Measurements from ENCODE around the gene ADAMTS14. TPM values are rescaled to one million over a fixed set of nuclear protein-coding genes. Genes with fewer than 3 reads are reported as not detected.

Gene ADAMTS14
- total and polyA plus RNA-seq, 5 donors from 2014 or later = not detected

DNA sequence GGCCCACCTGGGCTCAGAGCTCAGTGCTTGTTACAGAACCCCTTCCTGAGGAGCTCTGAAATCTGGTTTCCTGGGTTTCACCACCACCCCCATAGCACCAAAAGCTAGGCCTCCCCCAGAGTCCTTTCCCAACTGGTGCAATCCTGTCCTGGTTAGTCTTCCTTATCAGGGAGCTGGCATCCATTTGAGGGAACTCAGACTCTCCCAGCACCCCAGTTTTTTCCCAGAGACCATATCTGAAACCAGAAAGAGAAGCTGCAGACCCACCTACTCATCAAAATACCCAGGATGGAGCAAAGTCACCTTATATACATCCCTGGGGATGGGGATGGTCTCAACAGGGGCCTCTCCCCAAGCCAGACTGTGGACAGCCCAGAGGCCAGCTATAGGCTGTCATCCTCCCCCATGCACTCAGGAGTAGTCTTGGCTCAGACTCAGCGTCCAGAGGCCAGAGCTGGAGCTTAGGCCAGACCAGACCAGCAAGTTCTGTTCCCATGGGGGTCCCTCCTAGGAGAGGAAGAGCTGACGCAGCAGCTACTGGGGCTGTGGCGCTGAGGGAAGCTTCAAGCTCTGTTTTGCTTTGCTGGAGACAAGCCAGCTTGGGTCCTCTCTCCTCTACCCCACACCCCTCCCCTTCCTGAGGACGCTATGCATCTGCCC lies 109.9 kb downstream of the ADAMTS14 start:
- H3K9me3 ChIP-seq (ENCODE audit: control insufficient read depth in 2 of 2, low read length in 2 of 2) = no peaks in the 10 kb centered on the region
- no peaks in the 10 kb centered on the region for H3K4me1 Mint-ChIP-seq
- no peaks in the 10 kb centered on the region for H3K36me3 Mint-ChIP-seq
- peaks cover 43% of the 10 kb centered on the region for H3K27me3 Mint-ChIP-seq
- H3K4me3 ChIP-seq (ENCODE audit: low read depth, low read length) = no peak overlapping the region
- no peak for ATAC-seq (ENCODE audit: low read depth in 2 of 2)
- H3K4me1 ChIP-seq (ENCODE audit: control insufficient read depth, insufficient read depth, low read length, poor library complexity, severe bottlenecking) = no peaks in the 10 kb centered on the region
- H3K27me3 ChIP-seq (ENCODE audit: control insufficient read depth, insufficient read depth, low read length) = no peaks in the 10 kb centered on the region
- no peak overlapping the region for H3K27ac Mint-ChIP-seq
- no peak for DNase-seq
- no peaks in the 10 kb centered on the region for H3K9me3 Mint-ChIP-seq
- H3K4me3 Mint-ChIP-seq = no peak overlapping the region
- H3K36me3 ChIP-seq (ENCODE audit: control insufficient read depth, insufficient read depth, low read length) = no peaks in the 10 kb centered on the region
- no peak overlapping the region for H3K27ac ChIP-seq (ENCODE audit: insufficient read depth, low read length, poor library complexity, severe bottlenecking)

DNA sequence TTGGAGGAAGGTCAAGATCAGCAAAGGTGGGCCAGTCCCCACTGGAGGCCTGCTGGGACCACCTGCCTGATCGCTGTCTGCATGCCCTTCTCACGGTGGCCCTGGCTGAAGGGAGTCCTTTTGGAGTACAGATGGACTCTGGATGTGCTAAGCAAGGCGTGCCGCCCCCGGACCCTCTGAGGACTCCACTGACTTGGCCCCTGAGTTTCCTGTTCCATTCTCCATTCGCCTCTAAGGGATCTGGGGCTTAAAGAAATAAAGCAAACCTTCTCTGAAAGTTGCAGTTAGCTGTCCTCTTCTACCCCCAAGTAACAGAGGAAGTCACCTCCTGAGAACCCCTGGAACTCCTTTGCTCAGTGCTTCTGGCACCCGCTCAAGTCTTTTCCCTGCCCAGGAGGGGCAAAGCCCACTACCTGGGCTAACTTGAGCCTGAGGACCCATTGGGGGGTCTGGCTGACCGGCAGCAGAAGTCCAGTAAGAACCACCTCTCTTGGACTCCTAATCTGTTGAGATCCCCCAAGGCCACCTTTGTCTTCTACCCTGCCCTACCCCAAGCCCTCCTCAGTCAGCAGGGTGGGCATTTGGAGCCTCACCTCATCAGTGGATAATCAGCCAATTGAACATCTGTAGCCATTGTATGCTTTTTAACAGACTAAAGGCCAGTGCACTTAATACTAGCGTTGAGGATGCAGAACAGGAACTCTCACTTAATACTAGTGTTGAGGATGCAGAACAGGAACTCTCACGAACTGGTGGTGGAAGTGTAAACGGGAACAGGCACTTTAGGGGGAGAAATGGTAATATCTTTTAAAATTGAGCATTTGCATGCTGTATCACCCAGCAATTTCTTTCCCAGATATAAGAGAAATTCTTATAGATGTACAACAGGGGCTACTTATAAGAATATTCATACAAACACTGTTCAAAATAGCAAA lies 110.7 kb downstream of the ADAMTS14 start:
- DNase-seq = no peak
- no peaks in the 10 kb centered on the region for H3K36me3 ChIP-seq (ENCODE audit: control insufficient read depth, insufficient read depth, low read length)
- H3K4me3 Mint-ChIP-seq = no peak overlapping the region
- H3K27ac Mint-ChIP-seq = no peak overlapping the region
- no peak overlapping the region for H3K4me3 ChIP-seq (ENCODE audit: low read depth, low read length)
- no peaks in the 10 kb centered on the region for H3K9me3 ChIP-seq (ENCODE audit: control insufficient read depth in 2 of 2, low read length in 2 of 2)
- H3K4me1 ChIP-seq (ENCODE audit: control insufficient read depth, insufficient read depth, low read length, poor library complexity, severe bottlenecking) = no peaks in the 10 kb centered on the region
- no peak overlapping the region for H3K27ac ChIP-seq (ENCODE audit: insufficient read depth, low read length, poor library complexity, severe bottlenecking)
- no peaks in the 10 kb centered on the region for H3K36me3 Mint-ChIP-seq
- ATAC-seq (ENCODE audit: low read depth in 2 of 2) = no peak
- H3K27me3 Mint-ChIP-seq = peaks cover 43% of the 10 kb centered on the region
- no peaks in the 10 kb centered on the region for H3K27me3 ChIP-seq (ENCODE audit: control insufficient read depth, insufficient read depth, low read length)
- H3K9me3 Mint-ChIP-seq = no peaks in the 10 kb centered on the region
- no peaks in the 10 kb centered on the region for H3K4me1 Mint-ChIP-seq

DNA sequence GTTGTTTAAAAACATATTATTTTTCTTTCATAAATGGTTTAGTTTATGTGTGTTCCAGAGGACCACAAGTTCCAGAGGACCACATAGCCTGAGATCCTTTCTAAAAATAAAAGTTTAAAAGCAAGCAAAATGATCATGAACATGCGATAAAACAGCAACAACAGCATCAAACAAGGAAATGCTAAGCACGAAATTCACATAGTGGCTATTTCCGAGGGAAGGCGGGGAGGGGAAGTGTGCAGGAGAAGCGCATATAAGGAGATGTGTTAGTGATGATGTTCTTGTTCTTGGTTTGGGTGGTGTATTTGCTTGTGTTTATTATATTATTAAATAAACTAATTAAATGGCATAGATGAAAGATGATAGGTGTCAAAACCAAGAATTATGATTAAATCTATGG lies 111.7 kb downstream of the ADAMTS14 start:
- Mint-ChIP-seq H3K27ac (no peak overlapping the region), H3K27me3 (peaks cover 47% of the 10 kb centered on the region)

DNA sequence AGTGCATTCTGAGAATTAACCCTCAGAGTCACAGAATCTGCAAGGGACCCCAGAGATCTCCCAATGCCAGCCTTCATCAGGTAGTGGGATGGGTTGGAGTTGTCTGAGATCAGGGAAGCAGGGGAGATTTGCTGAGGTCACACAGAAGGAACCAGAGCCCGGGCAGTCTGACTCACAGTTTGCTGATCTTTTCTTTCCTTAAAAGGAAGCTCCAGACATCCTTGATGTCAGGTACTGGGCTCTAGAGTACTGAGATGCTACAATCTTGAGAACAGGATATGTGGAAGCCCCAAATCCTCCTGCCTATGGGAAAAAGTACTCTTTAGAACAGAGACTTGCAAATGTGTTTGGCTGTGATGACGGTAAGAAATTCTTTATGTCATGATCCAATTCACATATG lies 112.2 kb downstream of the ADAMTS14 start:
- Histone ChIP-seq H3K27ac (ENCODE audit: insufficient read depth, low read length, poor library complexity, severe bottlenecking) (no peak overlapping the region), H3K4me3 (ENCODE audit: low read depth, low read length) (no peak overlapping the region), H3K9me3 (ENCODE audit: control insufficient read depth in 2 of 2, low read length in 2 of 2) (no peaks in the 10 kb centered on the region), H3K27me3 (ENCODE audit: control insufficient read depth, insufficient read depth, low read length) (no peaks in the 10 kb centered on the region), H3K4me1 (ENCODE audit: control insufficient read depth, insufficient read depth, low read length, poor library complexity, severe bottlenecking) (no peaks in the 10 kb centered on the region), H3K36me3 (ENCODE audit: control insufficient read depth, insufficient read depth, low read length) (no peaks in the 10 kb centered on the region)
- H3K27ac Mint-ChIP-seq = no peak overlapping the region
- H3K36me3 Mint-ChIP-seq = no peaks in the 10 kb centered on the region
- no peak for ATAC-seq (ENCODE audit: low read depth in 2 of 2)
- no peaks in the 10 kb centered on the region for H3K4me1 Mint-ChIP-seq
- H3K27me3 Mint-ChIP-seq = peaks cover 51% of the 10 kb centered on the region
- no peak overlapping the region for H3K4me3 Mint-ChIP-seq
- no peaks in the 10 kb centered on the region for H3K9me3 Mint-ChIP-seq
- DNase-seq = no peak

More for the DNA sequence above, 111.7 kb downstream of the ADAMTS14 start:
- no peak overlapping the region for H3K27ac ChIP-seq (ENCODE audit: insufficient read depth, low read length, poor library complexity, severe bottlenecking)
- H3K36me3 ChIP-seq (ENCODE audit: control insufficient read depth, insufficient read depth, low read length) = no peaks in the 10 kb centered on the region
- no peaks in the 10 kb centered on the region for H3K9me3 Mint-ChIP-seq
- no peaks in the 10 kb centered on the region for H3K4me1 ChIP-seq (ENCODE audit: control insufficient read depth, insufficient read depth, low read length, poor library complexity, severe bottlenecking)
- no peaks in the 10 kb centered on the region for H3K36me3 Mint-ChIP-seq
- no peaks in the 10 kb centered on the region for H3K9me3 ChIP-seq (ENCODE audit: control insufficient read depth in 2 of 2, low read length in 2 of 2)
- H3K4me3 ChIP-seq (ENCODE audit: low read depth, low read length) = no peak overlapping the region
- DNase-seq (no peak), ATAC-seq (ENCODE audit: low read depth in 2 of 2) (no peak)
- no peak overlapping the region for H3K4me3 Mint-ChIP-seq
- H3K4me1 Mint-ChIP-seq = no peaks in the 10 kb centered on the region
- H3K27me3 ChIP-seq (ENCODE audit: control insufficient read depth, insufficient read depth, low read length) = no peaks in the 10 kb centered on the region

DNA sequence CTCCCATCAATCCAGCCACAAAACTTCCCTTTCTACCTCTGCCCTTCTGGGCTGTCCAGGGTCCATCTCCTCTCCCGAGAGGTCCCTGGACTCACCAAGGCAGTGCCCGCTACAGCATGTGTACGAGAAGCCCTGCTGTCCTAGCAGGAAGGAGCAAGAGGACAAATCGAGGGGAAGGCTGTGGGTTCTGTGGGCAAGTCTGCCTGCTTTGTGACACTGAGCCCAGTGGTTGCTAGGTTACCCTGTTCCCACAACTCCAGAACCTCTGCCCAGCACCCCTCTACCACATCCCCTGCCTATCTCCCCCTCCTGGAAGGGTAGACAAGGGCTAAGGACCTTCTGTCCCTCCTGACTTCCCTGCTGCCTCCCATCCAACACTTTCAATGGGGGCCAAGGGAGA lies 112.9 kb downstream of the ADAMTS14 start, which contains the start of gene TBATA:
Gene TBATA, minus strand, starts transcription at position 188 of the 400 bp plus-strand sequence. CDS start 1,998 bp downstream, outside the sequence.
- DNase-seq = no peak
- H3K4me1 Mint-ChIP-seq = no peaks in the 10 kb centered on the region
- no peaks in the 10 kb centered on the region for H3K9me3 Mint-ChIP-seq
- Histone ChIP-seq H3K36me3 (ENCODE audit: control insufficient read depth, insufficient read depth, low read length) (no peaks in the 10 kb centered on the region), H3K27ac (ENCODE audit: insufficient read depth, low read length, poor library complexity, severe bottlenecking) (no peak within 1 kb of the TSS), H3K4me3 (ENCODE audit: low read depth, low read length) (no peak within 1 kb of the TSS), H3K9me3 (ENCODE audit: control insufficient read depth in 2 of 2, low read length in 2 of 2) (no peaks in the 10 kb centered on the region), H3K27me3 (ENCODE audit: control insufficient read depth, insufficient read depth, low read length) (no peaks in the 10 kb centered on the region), H3K4me1 (ENCODE audit: control insufficient read depth, insufficient read depth, low read length, poor library complexity, severe bottlenecking) (no peaks in the 10 kb centered on the region)
- no peak for ATAC-seq (ENCODE audit: low read depth in 2 of 2)
- no peaks in the 10 kb centered on the region for H3K36me3 Mint-ChIP-seq
- peaks cover 54% of the 10 kb centered on the region for H3K27me3 Mint-ChIP-seq
- no peak within 1 kb of the TSS for H3K4me3 Mint-ChIP-seq
- H3K27ac Mint-ChIP-seq = no peak within 1 kb of the TSS

DNA sequence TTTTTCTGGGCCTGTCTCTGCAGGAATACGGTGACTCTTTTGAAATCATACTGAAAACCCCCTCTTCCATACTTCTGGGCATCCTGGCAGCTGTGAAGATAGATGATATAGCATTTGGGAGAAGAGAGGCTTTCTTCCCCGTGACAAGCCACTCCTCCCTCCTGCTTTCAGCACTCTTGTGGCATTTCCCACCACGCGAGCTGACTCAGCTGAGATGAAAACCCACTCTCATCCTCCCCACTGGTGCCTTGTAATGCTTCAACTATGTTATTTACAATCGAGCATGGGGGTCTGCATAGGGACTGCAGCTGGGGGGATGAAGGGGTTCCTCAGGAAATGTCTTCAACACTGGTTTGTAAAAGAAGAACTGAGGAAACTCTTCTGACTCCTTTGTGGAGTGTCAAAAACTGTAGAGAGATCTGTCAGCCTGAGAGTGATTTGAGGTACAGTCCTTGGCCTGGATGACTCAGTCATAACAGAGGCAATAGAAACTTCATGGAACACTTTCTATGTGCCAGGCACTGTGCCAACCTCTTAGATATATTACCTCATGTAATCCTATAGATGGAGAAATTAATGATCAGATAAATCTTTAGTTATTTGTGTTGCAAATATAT lies 114.6 kb downstream of the ADAMTS14 start:
- Mint-ChIP-seq H3K36me3 (no peaks in the 10 kb centered on the region), H3K4me1 (no peaks in the 10 kb centered on the region), H3K9me3 (no peaks in the 10 kb centered on the region), H3K4me3 (no peak overlapping the region), H3K27me3 (peaks cover 67% of the 10 kb centered on the region), H3K27ac (no peak overlapping the region)
- no peaks in the 10 kb centered on the region for H3K9me3 ChIP-seq (ENCODE audit: control insufficient read depth in 2 of 2, low read length in 2 of 2)
- H3K27me3 ChIP-seq (ENCODE audit: control insufficient read depth, insufficient read depth, low read length) = peaks cover 3% of the 10 kb centered on the region
- no peaks in the 10 kb centered on the region for H3K36me3 ChIP-seq (ENCODE audit: control insufficient read depth, insufficient read depth, low read length)
- H3K4me1 ChIP-seq (ENCODE audit: control insufficient read depth, insufficient read depth, low read length, poor library complexity, severe bottlenecking) = no peaks in the 10 kb centered on the region
- DNase-seq (no peak), ATAC-seq (ENCODE audit: low read depth in 2 of 2) (no peak)
- no peak overlapping the region for H3K4me3 ChIP-seq (ENCODE audit: low read depth, low read length)
- no peak overlapping the region for H3K27ac ChIP-seq (ENCODE audit: insufficient read depth, low read length, poor library complexity, severe bottlenecking)

DNA sequence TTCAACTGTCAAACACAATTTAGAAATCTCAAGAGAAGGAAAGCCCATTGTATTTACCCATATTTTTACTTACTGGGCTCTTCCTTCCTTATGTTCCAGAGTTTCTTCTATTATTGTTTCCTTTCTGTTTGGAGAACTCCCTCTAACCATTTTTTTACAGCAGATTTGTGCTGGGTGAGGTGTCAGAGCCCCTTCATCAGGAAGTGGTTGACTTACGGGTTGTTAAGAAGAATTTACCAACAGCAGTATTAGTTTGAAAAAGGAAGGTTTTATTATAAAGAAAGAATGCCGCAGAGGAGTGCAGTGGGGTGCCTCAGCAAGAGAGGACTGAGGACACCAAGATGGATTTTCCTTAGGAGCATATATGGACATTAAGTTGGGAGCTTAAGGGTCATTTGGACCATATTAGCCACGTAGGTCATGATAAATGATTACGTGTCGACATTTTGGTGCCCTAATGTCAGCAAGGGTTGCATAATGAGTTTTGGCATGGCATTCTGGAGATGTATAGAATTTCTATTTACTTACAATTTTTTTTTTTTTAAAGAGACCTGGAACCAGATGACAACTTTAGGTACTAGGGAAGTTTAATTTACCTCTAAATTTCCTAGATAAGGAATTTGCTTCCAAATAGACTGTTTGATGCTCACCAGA lies 119.2 kb downstream of the ADAMTS14 start:
- Histone ChIP-seq H3K27ac (ENCODE audit: insufficient read depth, low read length, poor library complexity, severe bottlenecking) (no peak overlapping the region), H3K9me3 (ENCODE audit: control insufficient read depth in 2 of 2, low read length in 2 of 2) (no peaks in the 10 kb centered on the region), H3K4me1 (ENCODE audit: control insufficient read depth, insufficient read depth, low read length, poor library complexity, severe bottlenecking) (no peaks in the 10 kb centered on the region), H3K4me3 (ENCODE audit: low read depth, low read length) (no peak overlapping the region), H3K36me3 (ENCODE audit: control insufficient read depth, insufficient read depth, low read length) (no peaks in the 10 kb centered on the region), H3K27me3 (ENCODE audit: control insufficient read depth, insufficient read depth, low read length) (peaks cover 22% of the 10 kb centered on the region)
- Mint-ChIP-seq H3K27me3 (peaks cover 62% of the 10 kb centered on the region), H3K9me3 (peaks cover 0 to 3% (median 0%) of the 10 kb centered on the region in 7 donors), H3K36me3 (no peaks in the 10 kb centered on the region), H3K4me3 (no peak overlapping the region), H3K27ac (no peak overlapping the region), H3K4me1 (no peaks in the 10 kb centered on the region)
- ATAC-seq (ENCODE audit: low read depth in 2 of 2) = no peak
- no peak for DNase-seq

All from CD4-positive, CD25-positive, alpha-beta regulatory T cell (primary cell).